HG03439 (cell line): Measurements from ENCODE around the gene FAM117B.
"Not testable (repeated sequence)": the region's sequence is repeated elsewhere in the genome, so short reads cannot be mapped to it uniquely, and the experiment has no call there.

Experiments
- ATAC-seq: cut with Tn5 transposase; IDR thresholded peaks from one replicate; pipeline ENCODE4 v1.9.1; 2021; ENCODE audit warnings: mild to moderate bottlenecking, moderate library complexity; ENCODE audit not compliant: unreplicated experiment

The FAM117B gene

DNA sequence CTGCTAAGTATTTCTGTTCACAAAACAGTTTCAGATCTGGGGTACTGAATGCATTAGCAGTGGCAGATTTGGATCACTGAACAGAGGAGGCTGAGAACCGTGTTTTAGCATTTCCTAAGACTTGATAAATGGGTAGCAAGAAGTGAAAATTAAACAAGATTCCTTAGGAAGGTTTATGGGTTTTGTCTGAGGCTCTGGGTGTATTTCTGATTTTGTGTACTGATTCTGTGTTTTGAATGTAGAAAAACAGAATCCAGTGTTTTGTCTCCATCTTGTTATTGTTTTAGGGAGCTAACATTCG is 1.4 kb downstream of the FAM117B start:
- peak; percentile 16 for ATAC-seq

DNA sequence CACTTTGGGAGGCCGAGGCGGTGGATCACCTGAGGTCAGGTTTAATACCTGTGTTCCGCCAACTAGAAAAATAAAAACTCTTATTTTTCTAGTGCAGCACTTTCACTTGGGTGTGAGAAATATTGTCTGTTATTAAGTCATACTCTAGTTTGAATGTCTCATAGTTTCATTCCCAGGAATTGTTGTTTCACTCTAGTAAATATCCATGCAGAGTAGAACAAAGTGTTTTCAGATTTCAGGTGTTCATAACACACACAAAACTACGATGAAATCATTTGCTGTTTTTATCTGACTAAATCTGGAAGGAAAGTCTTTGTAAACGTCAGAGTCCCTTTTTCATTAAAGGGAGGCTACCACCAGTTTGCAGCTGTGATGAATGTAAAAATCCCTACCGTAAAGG is 4.0 kb downstream of the FAM117B start:
- no peak for ATAC-seq

DNA sequence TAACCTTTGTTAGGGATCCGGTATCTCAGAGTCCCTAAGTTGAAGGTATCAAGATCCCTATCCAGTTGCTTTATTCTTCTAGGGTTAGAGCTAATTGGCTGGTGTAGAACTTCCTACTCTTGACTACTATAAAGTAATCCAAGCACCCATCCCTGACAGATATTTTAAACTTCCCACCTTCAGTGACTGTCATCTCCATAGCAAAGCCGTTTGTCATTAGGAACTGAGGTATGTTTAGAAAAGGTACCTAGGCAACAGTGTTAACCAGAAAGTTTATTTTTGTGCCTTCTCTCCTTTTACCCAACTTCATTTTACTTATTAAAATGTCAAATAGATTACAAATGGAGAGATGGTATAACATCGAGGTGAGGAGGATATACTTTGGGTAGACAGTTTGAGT is 4.5 kb downstream of the FAM117B start:
- no peak for ATAC-seq

DNA sequence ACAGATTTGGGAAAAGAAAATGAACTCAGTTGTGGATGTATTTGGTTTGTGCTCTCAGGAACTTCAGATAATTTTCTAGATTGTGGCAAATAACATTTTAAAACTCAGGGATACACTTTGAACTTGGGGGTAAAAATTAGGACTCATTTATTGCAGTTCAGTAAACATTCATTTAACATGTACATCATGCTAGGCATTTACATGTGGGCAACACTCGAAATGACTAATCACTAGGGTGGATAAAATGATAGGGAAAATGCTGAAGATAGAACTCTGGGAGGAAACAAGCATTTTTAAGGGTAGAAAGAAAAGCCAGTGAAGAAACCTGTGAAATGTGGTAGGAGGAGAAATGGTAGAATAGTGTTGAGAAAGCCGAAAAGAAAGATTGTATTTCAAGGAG is 7.8 kb downstream of the FAM117B start:
- ATAC-seq = no peak

DNA sequence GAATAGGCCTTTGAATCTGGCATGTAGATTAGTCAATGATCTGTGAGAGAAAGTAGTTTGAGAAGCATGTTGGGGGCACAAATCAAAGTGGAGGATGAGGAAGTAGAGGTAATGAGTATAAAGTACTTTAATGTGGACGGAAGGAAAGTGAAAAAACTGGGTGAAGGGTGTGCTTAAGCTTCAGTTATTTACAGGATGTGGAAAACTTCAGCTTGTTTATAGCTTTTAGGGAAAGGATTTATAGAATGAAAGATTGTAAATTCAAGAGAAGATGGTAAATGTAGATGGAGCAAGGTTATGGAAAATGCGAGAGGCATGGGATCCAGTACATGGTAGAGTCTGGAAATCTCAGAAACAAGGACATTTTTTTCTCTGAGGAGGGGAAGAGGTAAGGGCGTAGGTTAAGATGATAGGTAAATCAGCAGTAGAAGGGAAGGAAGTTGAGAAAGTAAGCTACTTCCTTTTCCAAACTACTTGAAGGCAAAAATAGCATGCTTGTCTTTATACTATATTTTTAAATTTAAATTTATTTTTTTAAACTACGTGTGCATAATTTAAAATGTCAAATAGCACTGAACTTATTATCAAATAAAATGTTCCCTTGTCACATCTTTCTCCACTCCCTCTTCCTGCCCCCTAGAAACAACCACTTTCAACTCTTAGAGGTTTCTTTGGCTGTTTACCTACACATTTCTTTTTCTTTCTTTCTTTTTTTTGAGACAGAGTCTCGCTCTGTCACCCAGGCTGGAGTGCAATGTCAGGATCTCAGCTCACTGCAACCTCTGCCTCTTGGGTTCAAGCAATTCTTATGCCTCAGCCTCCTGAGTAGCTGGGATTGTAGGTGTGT is 8.5 kb downstream of the FAM117B start:
- no peak for ATAC-seq

DNA sequence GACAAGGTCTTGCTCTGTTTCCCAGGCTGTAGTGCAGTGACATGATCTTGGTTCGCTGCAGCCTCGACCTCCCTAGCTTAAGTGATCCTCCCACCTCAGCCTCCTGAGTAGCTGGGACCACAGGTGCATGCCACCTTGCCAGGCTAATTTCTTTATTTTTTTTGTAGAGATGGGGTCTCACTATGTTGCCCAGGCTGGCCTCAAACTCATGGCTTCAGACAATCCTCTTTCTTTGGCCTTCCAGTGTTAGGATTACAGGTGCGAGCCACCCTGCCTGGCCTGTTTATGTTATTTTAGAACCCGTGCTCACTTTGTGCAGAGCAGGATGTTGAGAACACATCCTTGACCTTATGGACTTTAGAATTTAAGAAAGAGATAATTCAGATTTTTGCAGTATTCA is 17.4 kb downstream of the FAM117B start:
- no peak for ATAC-seq

DNA sequence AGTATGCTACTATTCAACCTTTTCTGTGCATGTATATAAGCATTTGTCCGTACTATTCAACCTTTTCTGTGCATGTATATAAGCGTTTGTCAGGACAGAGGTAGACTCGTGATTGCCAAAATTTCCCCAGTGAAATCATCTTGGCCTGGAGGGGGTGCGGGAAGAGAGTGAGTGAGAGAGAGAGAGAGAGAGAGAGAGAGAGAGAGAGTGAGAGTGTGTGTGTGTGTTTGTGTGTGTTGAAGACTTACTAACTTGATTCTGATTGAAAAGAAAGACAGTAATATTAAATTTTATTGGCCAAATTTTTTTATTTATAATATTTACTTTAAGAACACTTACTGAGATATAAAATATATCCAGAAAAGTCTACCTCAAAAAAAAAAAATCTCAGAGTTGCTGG is 19.1 kb downstream of the FAM117B start:
- ATAC-seq = no peak

DNA sequence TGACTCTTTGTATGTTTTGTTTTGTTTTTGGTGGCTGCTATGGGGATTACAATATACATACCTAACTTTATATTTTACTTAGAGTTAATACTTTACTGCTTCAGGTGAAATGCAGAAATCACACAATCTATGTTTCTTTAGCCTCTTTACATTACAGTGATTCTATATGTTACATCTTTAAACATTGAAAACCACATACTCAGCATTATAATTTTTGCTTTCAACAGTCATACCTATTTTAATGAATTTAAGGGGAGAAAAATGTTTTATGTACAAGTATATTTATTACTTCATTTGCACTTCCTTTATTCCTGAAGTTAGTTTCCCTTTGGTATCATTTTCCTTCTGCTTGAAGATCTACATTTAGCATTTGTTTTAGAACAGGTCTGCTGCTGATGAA is 23.1 kb downstream of the FAM117B start:
- no peak for ATAC-seq

DNA sequence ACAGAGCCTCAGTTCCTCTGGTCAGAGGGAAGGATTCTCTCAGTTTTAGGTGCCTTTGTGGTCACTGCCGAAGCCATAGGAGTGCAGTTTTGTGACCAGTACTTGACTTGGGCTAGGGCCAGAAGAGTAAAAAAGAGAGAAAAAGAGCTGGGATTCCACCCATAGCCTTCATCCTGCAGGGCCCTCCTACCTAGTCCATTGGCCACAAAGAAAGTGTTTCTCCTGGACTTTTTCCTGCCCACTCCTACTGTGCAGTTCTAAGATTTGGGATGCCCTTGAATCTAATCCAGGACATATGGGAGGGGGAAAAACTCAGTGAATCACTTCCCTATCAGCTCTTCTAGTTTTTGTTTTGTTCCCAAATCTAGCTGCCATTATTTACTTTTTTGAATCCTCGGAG is 26.0 kb downstream of the FAM117B start:
- no peak for ATAC-seq

DNA sequence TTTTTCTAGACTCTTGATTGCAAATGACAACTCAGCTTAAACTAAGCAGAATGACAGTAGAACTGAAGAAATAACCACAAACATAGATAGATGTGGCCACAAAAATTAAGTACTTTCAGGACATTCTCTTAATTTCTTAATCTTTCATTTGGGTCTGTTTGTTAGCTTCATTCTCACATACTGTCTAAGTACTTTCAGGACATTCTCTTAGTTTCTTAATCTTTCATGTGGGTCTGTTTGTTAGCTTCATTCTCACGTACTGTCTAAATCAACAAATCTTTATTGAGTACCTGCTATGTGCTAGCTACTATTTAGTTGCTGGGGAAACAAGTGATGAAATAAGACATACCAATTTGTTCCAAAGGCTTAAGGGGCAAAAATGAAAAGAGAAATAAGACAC is 35.1 kb downstream of the FAM117B start:
- ATAC-seq = no peak

DNA sequence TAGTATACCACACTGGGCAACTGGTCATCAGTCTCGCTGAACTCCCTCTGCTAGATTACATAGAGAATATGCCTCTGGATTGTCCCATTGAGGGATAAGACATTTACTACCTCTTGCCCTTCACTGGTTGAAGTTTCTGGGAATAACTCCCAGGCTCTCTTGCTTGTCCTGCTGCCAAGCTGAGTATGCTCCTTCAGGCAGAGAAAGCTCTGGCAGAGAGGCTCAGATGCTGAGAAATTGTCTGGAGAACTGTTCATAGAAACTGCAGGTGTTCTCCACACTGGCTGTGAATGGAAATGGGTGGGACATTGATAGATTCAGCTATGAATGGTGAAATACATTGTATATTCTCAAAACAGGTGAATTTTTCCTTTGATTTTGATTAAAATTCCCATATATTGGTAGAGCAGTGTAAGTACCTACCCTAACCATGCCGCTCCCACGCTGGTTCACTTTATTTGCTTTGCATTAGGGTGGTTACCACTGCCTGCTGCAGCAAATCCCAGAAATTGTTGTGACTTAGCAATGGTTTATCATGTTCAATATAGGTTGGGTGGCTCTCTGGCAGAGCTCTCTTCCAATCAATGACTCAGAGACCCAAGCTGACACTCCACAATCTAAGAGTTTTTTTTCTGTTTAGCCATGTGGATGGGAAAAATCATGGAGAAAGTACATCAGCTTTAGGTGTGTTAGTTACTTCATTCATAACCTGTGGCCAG is 36.7 kb downstream of the FAM117B start:
- no peak for ATAC-seq

DNA sequence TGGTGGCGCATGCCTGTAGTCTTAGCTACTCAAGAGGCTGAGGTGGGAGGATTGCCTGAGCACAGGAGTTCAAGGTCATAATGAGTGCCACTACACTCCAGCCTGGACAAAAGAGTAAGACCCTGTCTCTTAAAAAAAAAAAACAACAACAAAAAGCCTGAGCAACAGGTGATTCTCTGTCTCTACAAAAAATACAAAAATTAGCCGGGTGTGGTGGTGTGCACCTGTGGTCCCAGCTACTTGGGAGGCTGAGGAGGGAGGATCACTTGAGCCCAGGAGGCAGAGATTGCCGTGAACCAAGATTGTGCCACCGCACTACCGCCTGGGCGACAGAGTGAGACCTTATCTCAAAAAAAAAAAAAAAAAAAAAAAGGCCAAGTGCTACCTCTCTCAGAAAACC is 40.3 kb downstream of the FAM117B start:
- not testable (repeated sequence) for ATAC-seq

DNA sequence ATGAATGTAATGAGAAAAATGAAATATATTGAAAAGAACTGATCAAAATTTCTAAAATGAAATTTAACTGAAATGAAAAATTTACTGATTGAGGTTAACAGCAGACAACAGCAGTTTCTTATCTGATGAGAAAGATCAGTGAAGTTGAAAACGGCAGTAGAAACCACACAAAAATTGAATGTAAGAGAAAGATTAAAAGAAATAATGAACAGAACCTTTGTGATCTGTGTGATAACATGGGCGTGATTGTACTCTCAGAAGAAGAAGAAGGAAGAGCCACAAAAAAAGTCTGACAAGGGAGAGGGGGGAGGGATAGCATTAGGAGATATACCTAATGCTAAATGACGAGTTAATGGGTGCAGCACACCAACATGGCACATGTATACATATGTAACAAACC is 45.2 kb downstream of the FAM117B start:
- ATAC-seq = no peak

DNA sequence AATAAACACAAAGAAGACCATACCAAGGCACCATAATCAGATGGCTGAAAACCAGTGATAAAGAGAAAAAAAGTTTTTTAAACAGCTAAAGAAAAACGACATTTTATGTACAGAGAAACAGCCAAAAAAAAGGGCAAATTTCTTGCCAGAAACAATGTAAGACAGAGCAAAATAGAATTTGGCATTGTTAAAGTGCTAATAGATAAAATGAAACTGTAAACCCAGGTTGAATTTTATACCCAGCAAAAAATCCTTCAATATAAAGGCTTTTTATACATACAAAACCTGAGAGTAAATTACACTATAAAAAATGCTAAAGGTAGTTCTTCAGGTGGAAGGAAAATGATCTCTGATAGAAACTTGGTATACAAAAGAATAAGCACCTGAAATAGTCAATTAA is 45.7 kb downstream of the FAM117B start:
- ATAC-seq = no peak

DNA sequence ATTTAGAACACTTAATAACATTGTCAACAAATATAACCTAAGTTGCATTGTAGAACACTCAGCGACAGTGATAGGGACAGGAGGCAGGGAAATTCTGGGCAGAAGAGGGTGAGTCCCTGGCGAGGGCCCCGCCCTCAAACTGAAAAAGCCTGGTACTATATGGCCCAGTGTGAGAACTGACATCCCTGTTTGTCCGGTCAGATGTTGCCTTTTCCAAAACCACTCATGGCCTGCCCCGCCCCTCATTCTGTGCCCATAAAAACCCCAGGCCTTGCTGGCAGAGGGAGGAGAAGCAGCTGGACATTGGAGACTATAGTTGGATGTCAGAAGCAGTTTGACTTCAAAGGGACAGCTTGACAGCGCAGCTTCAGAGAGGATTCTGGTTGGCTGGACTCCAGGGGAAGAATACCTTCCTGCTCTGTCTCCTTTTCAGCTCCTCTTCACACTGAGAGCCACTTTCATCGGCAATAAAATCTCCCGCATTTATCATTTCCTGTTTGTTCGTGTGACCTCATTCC is 47.0 kb downstream of the FAM117B start:
- no peak for ATAC-seq

DNA sequence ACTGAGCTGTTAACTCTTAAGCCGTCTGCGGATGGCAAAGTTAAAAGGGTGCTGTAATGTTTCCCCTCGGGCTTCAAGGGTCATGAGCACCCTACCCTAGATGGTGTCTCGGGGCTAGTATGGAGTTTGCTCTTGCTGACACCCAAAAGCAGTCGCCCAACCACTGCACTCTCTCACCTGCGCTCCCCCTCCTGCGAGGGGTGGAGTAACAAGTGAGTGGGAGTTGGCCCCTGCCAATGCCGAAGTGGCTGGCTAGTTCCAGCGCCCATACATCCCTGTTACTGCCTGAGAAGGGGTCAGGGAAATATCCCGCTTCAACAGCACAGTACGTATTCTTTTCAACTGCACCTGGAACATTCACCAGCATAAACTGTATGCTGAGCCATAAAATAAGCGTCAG is 47.5 kb downstream of the FAM117B start:
- ATAC-seq = no peak

DNA sequence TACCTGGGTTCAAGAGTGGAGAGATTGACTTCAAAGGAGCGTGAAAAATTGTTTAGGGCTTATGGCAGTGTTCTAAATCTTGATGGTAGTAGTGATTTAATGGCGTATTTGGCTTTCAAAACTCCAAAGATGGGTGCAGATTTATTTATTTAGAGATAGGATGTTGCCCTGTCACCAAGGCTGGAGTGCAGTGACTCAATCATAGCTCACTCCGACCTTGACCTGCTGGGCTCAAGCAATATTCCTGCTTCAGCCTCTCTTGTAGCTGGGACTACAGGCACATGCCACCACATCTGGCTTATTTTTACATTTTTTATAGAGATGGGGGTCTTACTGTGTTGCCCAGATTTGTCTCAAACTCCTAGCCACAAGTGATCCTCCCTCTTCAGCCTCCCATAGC is 52.5 kb downstream of the FAM117B start:
- ATAC-seq = no peak

DNA sequence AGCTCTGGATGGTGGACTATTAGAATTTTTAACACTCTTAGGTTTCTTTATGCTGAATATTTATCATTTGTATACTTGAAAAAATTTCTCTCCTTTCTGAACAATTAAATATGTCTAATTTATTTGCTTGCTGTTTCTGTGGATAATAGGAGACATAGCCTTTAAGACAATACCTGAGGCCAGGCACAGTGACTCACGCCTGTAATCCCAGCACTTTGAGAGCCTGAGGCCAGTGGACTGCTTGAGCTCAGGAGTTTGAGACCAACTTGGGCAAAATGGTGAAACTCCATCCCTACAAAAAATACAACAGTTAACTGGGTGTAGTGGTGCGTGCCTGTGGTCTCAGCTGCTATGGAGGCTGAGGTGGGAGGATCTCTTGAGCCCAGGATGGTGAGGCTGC is 54.7 kb downstream of the FAM117B start:
- no peak for ATAC-seq

DNA sequence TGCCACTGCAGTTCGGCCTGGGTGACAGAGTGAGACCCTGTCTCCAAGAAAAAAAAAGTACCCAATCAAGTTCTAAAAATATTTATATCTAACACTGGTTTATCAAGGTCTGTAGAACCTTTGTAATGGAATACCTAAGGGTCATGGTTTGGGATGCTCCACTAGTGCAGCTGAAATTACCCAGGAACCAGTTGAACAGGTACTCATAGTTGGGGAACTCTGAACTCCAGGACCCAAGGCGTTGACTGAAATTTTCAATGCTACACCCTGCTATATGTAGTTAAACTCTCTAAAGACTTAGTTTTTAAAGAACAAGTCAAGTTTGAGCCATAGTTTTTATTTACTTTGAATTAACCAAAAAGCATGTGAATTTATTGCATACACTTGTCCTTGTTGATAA is 55.1 kb downstream of the FAM117B start:
- ATAC-seq = no peak

DNA sequence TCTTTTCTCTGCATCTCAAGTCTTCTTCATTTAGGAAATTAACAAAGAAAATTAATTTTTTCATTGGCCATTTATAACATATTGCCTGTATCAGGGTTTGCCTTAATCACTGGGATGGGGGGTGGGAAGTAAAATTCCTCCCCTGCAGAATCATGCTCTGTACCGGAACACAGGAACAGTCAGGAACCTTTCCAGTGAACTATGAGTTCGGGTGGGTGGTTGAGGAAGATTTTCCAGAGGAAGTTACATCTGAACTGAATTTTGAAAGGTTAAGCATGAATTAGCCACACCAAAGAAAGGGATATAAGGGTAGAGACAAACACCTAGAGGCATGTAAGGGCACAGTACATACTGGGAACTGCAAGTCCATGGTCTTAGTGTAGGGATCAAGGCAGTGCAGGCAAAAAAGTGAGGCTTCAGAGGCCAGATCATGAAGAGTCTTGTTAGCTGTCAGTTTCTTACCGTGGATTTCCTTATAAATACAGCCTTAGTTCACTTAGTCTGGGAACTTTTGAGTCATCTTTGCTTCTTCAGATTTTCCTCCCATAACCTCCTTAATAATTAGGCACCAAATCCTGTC is 55.6 kb downstream of the FAM117B start:
- ATAC-seq = no peak

DNA sequence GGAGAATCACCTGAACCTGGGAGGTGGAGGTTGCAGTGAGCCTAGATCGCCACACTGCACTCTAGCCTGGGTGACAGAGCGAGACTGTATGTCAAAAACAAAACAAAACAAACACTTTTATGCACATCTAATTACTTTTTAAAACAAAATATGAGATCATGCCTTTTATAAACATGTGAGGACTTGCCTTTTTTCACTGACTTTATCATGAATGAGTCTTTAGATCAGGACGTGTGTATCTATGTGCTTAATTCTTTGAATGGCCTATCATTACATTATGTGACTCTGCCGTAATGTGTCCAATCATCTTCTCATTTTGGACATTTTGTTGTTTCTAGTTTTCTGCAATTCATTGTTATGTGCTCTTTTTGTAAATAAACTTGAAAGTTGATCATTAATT is 58.7 kb downstream of the FAM117B start:
- no peak for ATAC-seq

DNA sequence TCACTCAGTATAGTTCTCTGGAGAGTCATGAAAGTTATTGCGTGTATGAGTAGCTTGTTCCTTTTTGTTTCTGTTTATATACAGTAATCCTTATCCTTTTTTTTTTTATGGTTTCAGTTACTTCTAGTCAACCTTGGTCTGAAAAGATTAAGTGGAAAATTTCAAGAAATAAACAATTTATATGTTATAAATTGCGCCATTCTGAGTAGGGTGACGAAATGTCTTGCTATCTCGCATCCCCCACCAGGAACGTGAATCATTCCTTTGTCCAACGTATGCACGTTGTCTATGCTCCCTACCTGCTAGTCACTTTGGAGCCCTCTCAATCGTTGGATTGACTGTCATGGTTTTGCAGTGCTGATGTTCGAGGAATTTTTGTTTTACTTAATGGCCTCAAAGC is 60.4 kb downstream of the FAM117B start:
- no peak for ATAC-seq
